Measurements from ENCODE around the gene TSPAN17. TPM values are rescaled to one million over a fixed set of nuclear protein-coding genes. Genes with fewer than 3 reads are reported as not detected.

TSPAN17 gene
- total and polyA plus RNA-seq, 7 experiments from 2014 or later, result 16.5 to 47.6 (median 19.3) TPM

DNA sequence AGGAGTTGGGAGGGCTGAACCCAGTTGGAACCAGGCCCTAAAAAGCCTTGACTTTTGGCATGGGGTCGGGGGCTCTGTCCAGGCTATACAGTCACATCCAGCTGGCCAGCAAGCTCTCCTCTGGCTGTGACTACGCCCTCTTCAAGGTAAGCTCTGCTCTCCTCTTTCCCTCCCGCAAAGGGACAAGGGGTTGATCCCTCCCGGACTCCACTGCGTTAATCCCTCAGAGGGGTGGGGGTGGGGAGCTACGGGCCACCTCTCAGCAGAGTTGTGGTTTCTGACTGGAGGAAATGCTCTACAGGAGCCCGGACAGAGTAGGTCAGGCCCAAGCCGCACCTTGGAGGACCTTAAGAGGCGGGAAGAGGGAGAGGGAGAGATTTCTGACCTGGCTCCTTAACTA is 3.0 kb upstream of the TSPAN17 start:
- H3K36me3 Mint-ChIP-seq, result peaks cover 0 to 5% (median 0%) of the 10 kb centered on the region in 5 donors
- Histone ChIP-seq H3K27ac (ENCODE audit: low read depth, low read length) (no peak overlapping the region), H3K9me3 (ENCODE audit: control insufficient read depth in 2 of 3, low read length in 3 of 3) (no peaks in the 10 kb centered on the region), H3K4me1 (ENCODE audit: control insufficient read depth in 2 of 2, insufficient read depth in 2 of 2, low read length in 2 of 2) (peaks cover 17 to 21% of the 10 kb centered on the region in 2 donors), H3K36me3 (ENCODE audit: control insufficient read depth in 2 of 3, insufficient read depth in 3 of 3, low read length in 3 of 3) (no peaks in the 10 kb centered on the region), H3K4me3 (ENCODE audit: low read length) (no peak overlapping the region), H3K27me3 (ENCODE audit: control insufficient read depth in 2 of 2, insufficient read depth in 2 of 2, low read length in 2 of 2) (no peaks in the 10 kb centered on the region)
- H3K27ac Mint-ChIP-seq, result peak overlapping the region in 1 of 9 donors; percentile 42
- intact Hi-C loops (cut with micrococcal nuclease), result loop anchor here (10.0 kb wide), 3 partner anchors 671 to 1119 kb away; partner anchors contain the start of genes MXD3 (in 1 of the 2) and TMED9 (in 1 of the 2)
- DNase-seq (no peak), ATAC-seq (no peak)
- ChIA-PET POLR2A (no interaction called here), CTCF (interaction anchor here (0.9 kb wide), 1 partner anchor 17 kb away, joined by 4 read pairs; no protein-coding TSS in a partner anchor)
- no peaks in the 10 kb centered on the region for H3K9me3 Mint-ChIP-seq
- no peaks in the 10 kb centered on the region for H3K27me3 Mint-ChIP-seq
- H3K4me3 Mint-ChIP-seq, result peak overlapping the region in 1 of 10 donors; percentile 43
- peaks cover 16 to 26% (median 23%) of the 10 kb centered on the region in 7 donors for H3K4me1 Mint-ChIP-seq

DNA sequence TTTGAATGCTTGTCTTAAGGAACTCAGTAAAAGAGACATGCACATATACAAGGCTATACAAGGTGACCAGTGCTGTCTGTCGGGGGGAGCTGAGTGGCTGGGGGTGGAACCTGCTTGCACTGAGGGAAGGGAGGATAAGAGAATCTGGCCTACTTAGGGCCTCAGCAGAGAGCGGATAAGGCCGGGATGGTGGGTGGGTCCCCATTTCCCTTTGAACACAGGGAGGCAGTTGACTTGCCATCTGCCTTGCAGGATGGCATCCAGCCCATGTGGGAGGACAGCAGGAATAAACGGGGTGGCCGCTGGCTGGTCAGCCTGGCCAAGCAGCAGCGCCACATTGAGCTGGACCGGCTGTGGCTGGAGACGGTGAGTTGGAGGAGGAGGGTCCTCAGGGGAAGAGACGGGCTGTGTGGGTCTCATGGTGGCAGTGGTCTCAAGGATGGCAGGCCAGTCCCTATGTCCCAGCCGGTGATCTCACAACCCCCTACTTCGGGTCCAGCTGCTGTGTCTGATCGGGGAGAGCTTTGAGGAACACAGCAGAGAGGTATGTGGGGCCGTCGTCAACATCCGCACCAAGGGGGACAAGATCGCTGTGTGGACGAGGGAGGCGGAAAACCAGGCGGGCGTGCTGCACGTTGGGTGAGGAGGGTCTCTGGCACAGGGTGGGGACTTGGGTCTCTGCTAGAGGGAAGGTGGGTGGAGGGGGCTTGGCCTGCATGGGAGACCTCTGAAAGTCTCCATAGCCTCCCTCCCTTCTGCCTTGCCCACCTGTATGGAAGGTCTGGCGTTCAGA is 2.2 kb upstream of the TSPAN17 start:
- ATAC-seq (no peak), DNase-seq (no peak)
- H3K27me3 ChIP-seq (ENCODE audit: control insufficient read depth in 2 of 2, insufficient read depth in 2 of 2, low read length in 2 of 2), result no peaks in the 10 kb centered on the region
- Mint-ChIP-seq H3K36me3 (peaks cover 0 to 5% (median 0%) of the 10 kb centered on the region in 5 donors), H3K9me3 (no peaks in the 10 kb centered on the region), H3K4me1 (peaks cover 20 to 34% (median 29%) of the 10 kb centered on the region in 7 donors), H3K27ac (peak overlapping the region in 6 of 9 donors; percentile 6 to 70 (median 40)), H3K4me3 (peak overlapping the region in 5 of 10 donors; percentile 21 to 90 (median 34)), H3K27me3 (no peaks in the 10 kb centered on the region)
- CTCF ChIA-PET, result interaction anchor here (0.9 to 1.3 kb wide), 2 partner anchors 16 kb away, joined by 3 to 4 read pairs; no protein-coding TSS in a partner anchor
- H3K36me3 ChIP-seq (ENCODE audit: control insufficient read depth in 2 of 3, insufficient read depth in 3 of 3, low read length in 3 of 3), result no peaks in the 10 kb centered on the region
- no peaks in the 10 kb centered on the region for H3K9me3 ChIP-seq (ENCODE audit: control insufficient read depth in 2 of 3, low read length in 3 of 3)
- POLR2A ChIA-PET, result interaction anchor here (0.6 kb wide), 1 partner anchor 102 kb away, joined by 3 read pairs; no protein-coding TSS in a partner anchor
- no peak overlapping the region for H3K4me3 ChIP-seq (ENCODE audit: low read length)
- H3K27ac ChIP-seq (ENCODE audit: low read depth, low read length), result no peak overlapping the region
- intact Hi-C loops (cut with micrococcal nuclease), result loop anchor here (10.0 kb wide), 3 partner anchors 670 to 1120 kb away; partner anchors contain the start of genes MXD3 (in 1 of the 2) and TMED9 (in 1 of the 2)
- peaks cover 21 to 23% of the 10 kb centered on the region in 2 donors for H3K4me1 ChIP-seq (ENCODE audit: control insufficient read depth in 2 of 2, insufficient read depth in 2 of 2, low read length in 2 of 2)

DNA sequence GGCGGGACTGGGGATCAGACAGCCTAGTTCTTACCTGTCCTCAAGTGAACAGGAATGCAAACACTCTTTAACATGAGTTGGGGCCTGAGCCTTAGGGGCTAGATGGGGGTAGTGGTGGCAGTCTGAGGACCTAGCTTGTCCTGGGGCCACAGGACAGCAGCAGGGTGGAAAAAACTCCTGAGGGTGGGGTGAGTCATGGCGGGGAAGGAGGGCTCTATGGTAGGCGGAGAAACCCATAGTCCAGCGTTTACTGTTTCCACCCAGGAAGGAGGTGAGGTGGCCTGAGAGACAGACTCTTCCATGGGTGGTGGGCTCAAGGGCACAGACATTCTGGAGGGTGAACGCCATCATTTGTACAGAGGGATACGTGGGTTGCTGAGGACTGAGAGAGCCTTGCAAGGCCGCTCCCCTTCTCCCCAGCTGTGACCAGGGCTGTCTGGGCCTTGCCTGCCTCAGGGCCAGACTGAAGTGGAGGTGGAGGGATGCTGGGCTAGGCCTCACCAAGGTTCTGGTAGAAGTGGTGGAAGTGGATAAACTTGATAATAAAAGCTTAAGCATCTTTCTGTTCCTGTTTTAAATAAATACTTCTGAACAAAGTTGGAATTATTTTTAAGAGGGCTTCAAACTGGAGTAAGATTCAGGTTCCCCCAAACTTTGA is 1.1 kb upstream of the TSPAN17 start:
- Histone ChIP-seq H3K9me3 (ENCODE audit: control insufficient read depth in 2 of 3, low read length in 3 of 3) (no peaks in the 10 kb centered on the region), H3K27ac (ENCODE audit: low read depth, low read length) (peak overlapping the region; percentile 68), H3K4me1 (ENCODE audit: control insufficient read depth in 2 of 2, insufficient read depth in 2 of 2, low read length in 2 of 2) (peaks cover 21 to 28% of the 10 kb centered on the region in 2 donors), H3K36me3 (ENCODE audit: control insufficient read depth in 2 of 3, insufficient read depth in 3 of 3, low read length in 3 of 3) (no peaks in the 10 kb centered on the region), H3K27me3 (ENCODE audit: control insufficient read depth in 2 of 2, insufficient read depth in 2 of 2, low read length in 2 of 2) (no peaks in the 10 kb centered on the region), H3K4me3 (ENCODE audit: low read length) (peak overlapping the region; percentile 50)
- ATAC-seq (no peak), DNase-seq (no peak)
- no peaks in the 10 kb centered on the region for H3K27me3 Mint-ChIP-seq
- POLR2A ChIA-PET, result interaction anchor here (0.6 to 5.3 kb wide), 4 partner anchors 13 to 198 kb away, joined by 3 to 36 read pairs (median 4); partner anchors contain the start of gene FAF2
- no peaks in the 10 kb centered on the region for H3K9me3 Mint-ChIP-seq
- peak overlapping the region; percentile 79 to 93 (median 89) for H3K4me3 Mint-ChIP-seq
- H3K36me3 Mint-ChIP-seq, result peaks cover 0 to 5% (median 0%) of the 10 kb centered on the region in 5 donors
- intact Hi-C loops (cut with micrococcal nuclease), result loop anchor here (2.0 to 10.0 kb wide), 7 partner anchors 35 to 1121 kb away; partner anchors contain the start of genes GPRIN1 (in 2 of the 2), CLTB (in 1 of the 2), MXD3 (in 1 of the 2) and TMED9 (in 1 of the 2)
- peaks cover 29 to 45% (median 39%) of the 10 kb centered on the region in 7 donors for H3K4me1 Mint-ChIP-seq
- H3K27ac Mint-ChIP-seq, result peak overlapping the region; percentile 79 to 95 (median 90)
- CTCF ChIA-PET, result interaction anchor here (0.6 to 2.0 kb wide), 4 partner anchors 14 to 50 kb away, joined by 3 to 16 read pairs (median 3); no protein-coding TSS in a partner anchor

DNA sequence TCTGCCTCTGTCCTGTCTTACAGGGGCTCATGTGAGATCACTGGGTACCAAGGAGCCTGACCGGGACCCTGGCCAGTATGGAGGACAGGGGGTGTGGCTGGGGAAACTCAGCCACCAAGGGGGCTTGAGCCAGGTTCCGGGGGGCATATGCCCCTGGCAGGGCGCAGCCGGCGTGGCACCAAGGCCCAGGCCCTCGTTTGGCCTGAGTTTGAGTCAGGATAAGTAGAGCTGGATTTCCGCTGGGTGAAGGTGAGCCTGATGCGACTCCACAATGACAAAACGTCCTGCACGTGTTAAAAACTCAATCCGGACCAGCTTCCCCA is 616 bp upstream of the TSPAN17 start:
- Mint-ChIP-seq H3K27ac (peak overlapping the region; percentile 79 to 95 (median 90)), H3K4me3 (peak overlapping the region; percentile 79 to 93 (median 89)), H3K36me3 (peaks cover 0 to 5% (median 0%) of the 10 kb centered on the region in 5 donors), H3K27me3 (no peaks in the 10 kb centered on the region), H3K9me3 (no peaks in the 10 kb centered on the region), H3K4me1 (peaks cover 29 to 49% (median 43%) of the 10 kb centered on the region in 7 donors)
- no peaks in the 10 kb centered on the region for H3K9me3 ChIP-seq (ENCODE audit: control insufficient read depth in 2 of 3, low read length in 3 of 3)
- no peak for ATAC-seq
- H3K36me3 ChIP-seq (ENCODE audit: control insufficient read depth in 2 of 3, insufficient read depth in 3 of 3, low read length in 3 of 3), result no peaks in the 10 kb centered on the region
- peak overlapping the region; percentile 68 for H3K27ac ChIP-seq (ENCODE audit: low read depth, low read length)
- ChIA-PET CTCF (interaction anchor here (0.6 to 2.0 kb wide), 3 partner anchors 14 to 50 kb away, joined by 3 to 16 read pairs (median 3); no protein-coding TSS in a partner anchor), POLR2A (interaction anchor here (0.6 to 5.3 kb wide), 7 partner anchors 13 to 858 kb away, joined by 3 to 36 read pairs (median 4); partner anchors contain the start of gene FAF2)
- peak overlapping the region; percentile 50 for H3K4me3 ChIP-seq (ENCODE audit: low read length)
- intact Hi-C loops (cut with micrococcal nuclease), result loop anchor here (1.0 to 10.0 kb wide), 18 partner anchors 12 to 1122 kb away; partner anchors contain the start of genes CLTB (in 2 of the 2), GPRIN1 (in 2 of the 2), RNF44 (in 2 of the 2) and EIF4E1B (in 1 of the 2)
- no peak for DNase-seq
- no peaks in the 10 kb centered on the region for H3K27me3 ChIP-seq (ENCODE audit: control insufficient read depth in 2 of 2, insufficient read depth in 2 of 2, low read length in 2 of 2)
- peaks cover 21 to 28% of the 10 kb centered on the region in 2 donors for H3K4me1 ChIP-seq (ENCODE audit: control insufficient read depth in 2 of 2, insufficient read depth in 2 of 2, low read length in 2 of 2)

DNA sequence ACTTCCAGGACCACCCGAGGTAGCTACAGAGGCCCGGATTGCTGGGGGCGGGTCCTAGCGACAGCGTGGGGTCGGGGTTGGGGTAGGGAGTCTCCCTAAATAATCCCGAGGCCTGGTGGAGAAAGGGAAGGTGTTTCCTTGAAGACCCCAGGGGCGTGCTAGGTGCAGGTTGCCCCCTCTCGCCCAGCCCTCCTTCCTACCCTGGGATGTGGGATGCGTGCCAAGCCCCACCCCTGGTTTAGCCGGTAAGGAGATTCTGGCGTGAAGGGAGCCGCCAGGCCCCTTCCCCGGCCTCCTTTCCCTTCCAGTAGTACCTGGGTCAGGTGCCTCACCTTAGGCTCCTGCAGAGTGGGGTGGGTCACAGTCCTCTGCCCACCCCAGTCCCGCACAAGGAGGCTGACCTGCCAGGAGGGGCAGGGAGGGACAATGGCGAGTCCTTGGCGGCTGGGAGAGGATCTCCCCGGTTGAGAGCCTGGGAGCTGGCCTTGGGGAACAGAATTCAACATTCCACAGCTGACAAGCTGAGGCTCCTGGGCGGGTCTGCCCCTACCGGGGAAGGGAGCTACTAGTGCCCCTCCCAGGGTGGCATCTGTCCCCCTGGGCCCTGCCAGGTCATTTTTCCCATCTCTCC is 674 bp downstream of the TSPAN17 start:
- intact Hi-C loops (cut with micrococcal nuclease), result loop anchor here (1.0 to 10.0 kb wide), 18 partner anchors 10 to 1123 kb away; partner anchors contain the start of genes CLTB (in 2 of the 2), GPRIN1 (in 2 of the 2), RNF44 (in 2 of the 2) and EIF4E1B (in 1 of the 2)
- peaks cover 29 to 62% (median 46%) of the 10 kb centered on the region in 7 donors for H3K4me1 Mint-ChIP-seq

More for the DNA sequence above, 674 bp downstream of the TSPAN17 start:
- Histone ChIP-seq H3K4me1 (ENCODE audit: control insufficient read depth in 2 of 2, insufficient read depth in 2 of 2, low read length in 2 of 2) (peaks cover 21 to 34% of the 10 kb centered on the region in 2 donors), H3K4me3 (ENCODE audit: low read length) (peak overlapping the region; percentile 50), H3K9me3 (ENCODE audit: control insufficient read depth in 2 of 3, low read length in 3 of 3) (no peaks in the 10 kb centered on the region), H3K27ac (ENCODE audit: low read depth, low read length) (peak overlapping the region; percentile 68), H3K27me3 (ENCODE audit: control insufficient read depth in 2 of 2, insufficient read depth in 2 of 2, low read length in 2 of 2) (no peaks in the 10 kb centered on the region), H3K36me3 (ENCODE audit: control insufficient read depth in 2 of 3, insufficient read depth in 3 of 3, low read length in 3 of 3) (no peaks in the 10 kb centered on the region)
- CTCF ChIA-PET, result interaction anchor here (2.0 kb wide), 1 partner anchor 12 kb away, joined by 16 read pairs; no protein-coding TSS in a partner anchor
- no peak for ATAC-seq
- peak in 1 of 9 donors; percentile 18 for DNase-seq
- peak overlapping the region; percentile 78 to 94 (median 84) for H3K4me3 Mint-ChIP-seq
- H3K9me3 Mint-ChIP-seq, result no peaks in the 10 kb centered on the region
- H3K27ac Mint-ChIP-seq, result peak overlapping the region; percentile 79 to 95 (median 87)
- POLR2A ChIA-PET, result interaction anchor here (1.2 to 5.3 kb wide), 4 partner anchors 11 to 200 kb away, joined by 3 to 36 read pairs (median 8); partner anchors contain the start of genes FAF2 and RNF44
- H3K36me3 Mint-ChIP-seq, result peaks cover 0 to 5% (median 0%) of the 10 kb centered on the region in 5 donors
- H3K27me3 Mint-ChIP-seq, result no peaks in the 10 kb centered on the region
